PC-9 (cell line): Measurements from ENCODE around the gene SMG6. TPM values are rescaled to one million over a fixed set of nuclear protein-coding genes. Genes with fewer than 3 reads are reported as not detected.

Experiments
- BruUV-seq: library from RNA; stranded (reverse); fragments of 400-500 nt; replicated peaks from 2 replicates; lab custom pipeline; 2021; lab: Mats Ljungman, UMichigan
- CTCF ChIA-PET: fragments of 300-600 bp; sonication (Branson Sonifier 250); formaldehyde crosslinking; loops from one replicate; lab custom pipeline; 2022; ENCODE audit warnings: antibody characterized with exemption; lab: Charles Lee
- POLR2A ChIA-PET: fragments of 300-600 bp; sonication (Branson Sonifier 250); formaldehyde crosslinking; loops from one replicate; lab custom pipeline; 2022; ENCODE audit warnings: antibody characterized with exemption; ENCODE audit not compliant: unreplicated experiment; lab: Charles Lee
- DNase-seq, 2 experiments: peaks; one replicate each; pipeline versions ENCODE4 v3.0.0 to v3.0.0-alpha.2; 2015 to 2022; ENCODE audit warnings: mixed read lengths in 1 of 2
- H2AFZ ChIP-seq: fragments of 200-600 bp; sonication (generic); 2 replicates; pipeline ENCODE4 v1.8.1; 2017; ENCODE audit warnings: antibody characterized with exemption
- H3F3A ChIP-seq: fragments of 200-600 bp; sonication (generic); 2 replicates; pipeline ENCODE4 v1.8.1; 2017; ENCODE audit warnings: antibody characterized with exemption, mild to moderate bottlenecking, low read depth; ENCODE audit not compliant: insufficient read depth
- H3K27ac ChIP-seq: fragments of 200-600 bp; sonication (generic); 2 replicates; pipeline ENCODE4 v1.6.1; 2016; ENCODE audit warnings: mixed run types
- H3K27me3 ChIP-seq: fragments of 200-600 bp; sonication (generic); 2 replicates; pipeline ENCODE4 v1.6.1; 2016; ENCODE audit warnings: low read depth, mixed run types; ENCODE audit not compliant: insufficient read depth
- H3K36me3 ChIP-seq: fragments of 200-600 bp; sonication (generic); 2 replicates; pipeline ENCODE4 v1.6.1; 2016; ENCODE audit warnings: low read depth, mixed run types
- H3K4me1 ChIP-seq: fragments of 200-600 bp; sonication (generic); replicated peaks from 2 replicates; pipeline ENCODE4 v1.6.1; 2016; ENCODE audit warnings: mixed run types; ENCODE audit not compliant: insufficient read depth
- H3K4me2 ChIP-seq: fragments of 200-600 bp; sonication (generic); 2 replicates; pipeline ENCODE4 v1.6.1; 2017; ENCODE audit warnings: mixed run types
- H3K4me3 ChIP-seq: fragments of 200-600 bp; sonication (generic); 2 replicates; pipeline ENCODE4 v1.6.1; 2016; ENCODE audit warnings: mixed run types
- H3K79me2 ChIP-seq: fragments of 200-600 bp; sonication (generic); 2 replicates; pipeline ENCODE4 v1.6.1; 2017; ENCODE audit warnings: low read depth, mixed run types
- H3K9me2 ChIP-seq: fragments of 200-600 bp; sonication (generic); 2 replicates; pipeline ENCODE4 v1.8.1; 2017; ENCODE audit warnings: mild to moderate bottlenecking; ENCODE audit not compliant: insufficient read depth
- H3K9me3 ChIP-seq: fragments of 200-600 bp; sonication (generic); 2 replicates; pipeline ENCODE4 v1.8.1; 2016; ENCODE audit warnings: low read depth; ENCODE audit not compliant: insufficient read depth
- H4K20me1 ChIP-seq: fragments of 200-600 bp; sonication (generic); 2 replicates; pipeline ENCODE4 v1.8.1; 2017; ENCODE audit not compliant: insufficient read depth
- EZH2 ChIP-seq: fragments of 200-600 bp; sonication (generic); IDR thresholded peaks from 2 replicates; pipeline ENCODE4 v1.8.0; 2017; ENCODE audit warnings: antibody characterized with exemption, low read depth
- intact Hi-C: fragments of 100-400 bp; cut with micrococcal nuclease; formaldehyde crosslinking; loops from one replicate; pipeline ENCODE4 v1.10.0; 2022; ENCODE audit not compliant: unreplicated experiment
- total RNA-seq: library from RNA; stranded (reverse); gene quantifications from 2 replicates; pipeline ENCODE4 v1.2.3, GENCODE V29; 2021
- TF ChIP-seq, protein P1 (sequence below): fragments of 200-600 bp; sonication (generic); conservative IDR thresholded peaks from 2 replicates; pipeline ENCODE4 v1.6.1; 2017; ENCODE audit warnings: mixed run types, antibody characterized with exemption, mild to moderate bottlenecking, moderate library complexity

SMG6 gene
- total RNA-seq, 1 experiment from 2014 or later = 43.1 TPM

GRCh38 chr17:2051061-2051932, 252.3 kb downstream of the SMG6 start:
- Histone ChIP-seq H3K27ac (no peak overlapping the region), H3K4me2 (peak overlapping the region; percentile 87), H3F3A (peaks cover 14% of the 10 kb centered on the region), H3K79me2 (no peaks in the 10 kb centered on the region), H2AFZ (no peak overlapping the region), H3K4me1 (peaks cover 14% of the 10 kb centered on the region), H3K4me3 (peak overlapping the region; percentile 64; the same call in 1 of the 2 replicates), H3K9me2 (no peaks in the 10 kb centered on the region), H3K36me3 (no peaks in the 10 kb centered on the region), H4K20me1 (no peaks in the 10 kb centered on the region), H3K9me3 (no peaks in the 10 kb centered on the region), H3K27me3 (peaks cover 12% of the 10 kb centered on the region)
- DNase-seq = no peak
- BruUV-seq = no TSS peak
- ChIA-PET POLR2A (interaction anchor here (0.6 to 0.7 kb wide), 2 partner anchors 253 to 340 kb away, joined by 4 to 7 read pairs; partner anchors contain the start of gene SRR), CTCF (interaction anchor here (0.5 to 0.6 kb wide), 5 partner anchors 23 to 334 kb away, joined by 3 to 11 read pairs (median 4); no protein-coding TSS in a partner anchor)
- TF ChIP-seq EZH2 = no peak
- TF ChIP-seq, protein P1, sequence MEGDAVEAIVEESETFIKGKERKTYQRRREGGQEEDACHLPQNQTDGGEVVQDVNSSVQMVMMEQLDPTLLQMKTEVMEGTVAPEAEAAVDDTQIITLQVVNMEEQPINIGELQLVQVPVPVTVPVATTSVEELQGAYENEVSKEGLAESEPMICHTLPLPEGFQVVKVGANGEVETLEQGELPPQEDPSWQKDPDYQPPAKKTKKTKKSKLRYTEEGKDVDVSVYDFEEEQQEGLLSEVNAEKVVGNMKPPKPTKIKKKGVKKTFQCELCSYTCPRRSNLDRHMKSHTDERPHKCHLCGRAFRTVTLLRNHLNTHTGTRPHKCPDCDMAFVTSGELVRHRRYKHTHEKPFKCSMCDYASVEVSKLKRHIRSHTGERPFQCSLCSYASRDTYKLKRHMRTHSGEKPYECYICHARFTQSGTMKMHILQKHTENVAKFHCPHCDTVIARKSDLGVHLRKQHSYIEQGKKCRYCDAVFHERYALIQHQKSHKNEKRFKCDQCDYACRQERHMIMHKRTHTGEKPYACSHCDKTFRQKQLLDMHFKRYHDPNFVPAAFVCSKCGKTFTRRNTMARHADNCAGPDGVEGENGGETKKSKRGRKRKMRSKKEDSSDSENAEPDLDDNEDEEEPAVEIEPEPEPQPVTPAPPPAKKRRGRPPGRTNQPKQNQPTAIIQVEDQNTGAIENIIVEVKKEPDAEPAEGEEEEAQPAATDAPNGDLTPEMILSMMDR = no peak
- intact Hi-C loops = loop anchor here (5.0 kb wide), 3 partner anchors 231 to 351 kb away; partner anchors contain the start of gene MNT

GRCh38 chr17:2050300-2051060, 253.1 kb downstream of the SMG6 start:
- no peaks in the 10 kb centered on the region for H3K36me3 ChIP-seq
- peaks cover 14% of the 10 kb centered on the region for H3K4me1 ChIP-seq
- BruUV-seq = no TSS peak
- peaks cover 14% of the 10 kb centered on the region for H3F3A ChIP-seq
- H3K9me3 ChIP-seq = no peaks in the 10 kb centered on the region
- 0 out of 2 replicates have a peak overlapping the region, but pooled peaks have one; percentile 64 for H2AFZ ChIP-seq
- ChIA-PET CTCF (interaction anchor here (0.6 kb wide), 2 partner anchors 198 to 334 kb away, joined by 4 to 11 read pairs; no protein-coding TSS in a partner anchor), POLR2A (interaction anchor here (0.6 kb wide), 1 partner anchor 341 kb away, joined by 7 read pairs; no protein-coding TSS in a partner anchor)
- H3K27ac ChIP-seq = no peak overlapping the region
- peak in 1 of 2 experiments; percentile 55 for DNase-seq
- intact Hi-C loops = loop anchor here (5.0 kb wide), 3 partner anchors 232 to 352 kb away; partner anchors contain the start of gene MNT
- no peaks in the 10 kb centered on the region for H4K20me1 ChIP-seq
- H3K9me2 ChIP-seq = no peaks in the 10 kb centered on the region
- H3K79me2 ChIP-seq = 0 out of 2 replicates have a peak, but pooled peaks cover 3% of the 10 kb centered on the region
- H3K4me3 ChIP-seq = peak overlapping the region; percentile 64; the same call in 1 of the 2 replicates
- TF ChIP-seq, protein P1 = no peak
- no peak for TF ChIP-seq EZH2
- H3K27me3 ChIP-seq = peaks cover 12% of the 10 kb centered on the region
- H3K4me2 ChIP-seq = peak overlapping the region; percentile 87
